Neural crest cell (in vitro differentiated cells): Measurements from ENCODE around the gene ADGRV1. TPM values are rescaled to one million over a fixed set of nuclear protein-coding genes. Genes with fewer than 3 reads are reported as not detected.
A peak's percentile ranks its signal among the peaks of the same experiment; 100 is the strongest.

Experiments
- DNase-seq: peaks from one replicate; pipeline ENCODE4 v3.0.0; 2021; ENCODE audit warnings: low read depth, mixed read lengths, low spot score
- H3K27ac Mint-ChIP-seq: one replicate; pipeline ENCODE4 v1.8.0; 2021; ENCODE audit warnings: mild to moderate bottlenecking, mixed read lengths; ENCODE audit not compliant: unreplicated experiment
- H3K27me3 Mint-ChIP-seq: 2 replicates; pipeline ENCODE4 v1.8.0; 2021; ENCODE audit warnings: low read depth, mild to moderate bottlenecking, mixed read lengths
- H3K36me3 Mint-ChIP-seq: 2 replicates; pipeline ENCODE4 v1.8.0; 2021; ENCODE audit warnings: low read depth, mild to moderate bottlenecking, mixed read lengths
- H3K4me1 Mint-ChIP-seq: 2 replicates; pipeline ENCODE4 v1.8.0; 2021; ENCODE audit warnings: mixed read lengths
- H3K4me3 Mint-ChIP-seq: one replicate; pipeline ENCODE4 v1.8.0; 2021; ENCODE audit warnings: mild to moderate bottlenecking, mixed read lengths
- H3K9me3 Mint-ChIP-seq: 2 replicates; pipeline ENCODE4 v1.8.0; 2021; ENCODE audit warnings: mixed read lengths
- total RNA-seq: library from RNA; stranded (reverse); gene quantifications from 2 replicates; pipeline ENCODE4 v1.2.1, GENCODE V29; 2021
- TF ChIP-seq, protein P1 (sequence below): fragments of 200-600 bp; sonication (generic); conservative IDR thresholded peaks from 2 replicates; pipeline ENCODE4 v1.5.0; 2021; ENCODE audit warnings: antibody characterized with exemption, mild to moderate bottlenecking

Gene ADGRV1
- total RNA-seq, 1 donor from 2014 or later = 43.4 TPM

DNA sequence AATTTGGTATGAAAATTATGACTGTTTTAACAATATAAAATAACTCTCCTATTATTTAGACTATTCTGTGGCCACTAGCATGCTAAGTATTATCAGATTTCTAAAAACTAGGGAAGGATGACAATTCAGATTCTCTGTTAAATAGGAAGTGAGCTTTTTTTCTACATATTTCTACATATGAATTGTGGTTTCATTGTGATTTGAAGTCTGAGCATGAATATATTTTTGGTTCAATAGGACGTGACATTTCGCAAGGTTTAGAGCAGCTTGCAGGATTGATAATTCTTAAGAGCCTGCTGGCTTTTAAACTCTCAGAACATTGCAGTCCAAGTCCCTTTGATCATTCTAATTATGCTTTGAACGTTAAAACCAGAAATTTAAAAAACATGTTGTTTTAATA is 82.9 kb downstream of the ADGRV1 start:
- no peak overlapping the region for H3K27ac Mint-ChIP-seq

DNA sequence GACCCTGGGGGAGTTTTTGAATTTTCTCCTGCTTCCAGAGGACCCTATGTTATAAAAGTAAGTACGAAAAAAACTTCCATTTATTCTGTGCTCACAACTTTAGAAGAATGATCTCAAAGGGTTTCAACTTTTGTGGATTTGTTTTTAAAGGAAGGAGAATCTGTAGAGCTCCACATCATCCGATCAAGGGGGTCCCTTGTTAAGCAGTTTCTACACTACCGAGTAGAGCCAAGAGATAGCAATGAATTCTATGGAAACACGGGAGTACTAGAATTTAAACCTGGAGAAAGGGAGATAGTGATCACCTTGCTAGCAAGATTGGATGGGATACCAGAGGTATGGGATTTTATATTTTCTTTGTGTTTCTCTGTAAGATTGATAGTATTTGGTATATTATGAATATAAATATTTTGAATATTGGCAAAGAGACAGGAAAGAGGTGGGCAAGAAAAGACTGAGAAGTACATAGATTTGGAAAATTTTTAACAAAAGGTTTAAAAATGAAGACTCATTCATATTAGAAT is 84.2 kb downstream of the ADGRV1 start:
- Mint-ChIP-seq H3K9me3 (peaks cover 2% of the 10 kb centered on the region), H3K27ac (no peak overlapping the region), H3K4me1 (peaks cover 43% of the 10 kb centered on the region), H3K36me3 (peaks cover 9% of the 10 kb centered on the region), H3K4me3 (no peak overlapping the region), H3K27me3 (no peaks in the 10 kb centered on the region)
- TF ChIP-seq, protein P1, sequence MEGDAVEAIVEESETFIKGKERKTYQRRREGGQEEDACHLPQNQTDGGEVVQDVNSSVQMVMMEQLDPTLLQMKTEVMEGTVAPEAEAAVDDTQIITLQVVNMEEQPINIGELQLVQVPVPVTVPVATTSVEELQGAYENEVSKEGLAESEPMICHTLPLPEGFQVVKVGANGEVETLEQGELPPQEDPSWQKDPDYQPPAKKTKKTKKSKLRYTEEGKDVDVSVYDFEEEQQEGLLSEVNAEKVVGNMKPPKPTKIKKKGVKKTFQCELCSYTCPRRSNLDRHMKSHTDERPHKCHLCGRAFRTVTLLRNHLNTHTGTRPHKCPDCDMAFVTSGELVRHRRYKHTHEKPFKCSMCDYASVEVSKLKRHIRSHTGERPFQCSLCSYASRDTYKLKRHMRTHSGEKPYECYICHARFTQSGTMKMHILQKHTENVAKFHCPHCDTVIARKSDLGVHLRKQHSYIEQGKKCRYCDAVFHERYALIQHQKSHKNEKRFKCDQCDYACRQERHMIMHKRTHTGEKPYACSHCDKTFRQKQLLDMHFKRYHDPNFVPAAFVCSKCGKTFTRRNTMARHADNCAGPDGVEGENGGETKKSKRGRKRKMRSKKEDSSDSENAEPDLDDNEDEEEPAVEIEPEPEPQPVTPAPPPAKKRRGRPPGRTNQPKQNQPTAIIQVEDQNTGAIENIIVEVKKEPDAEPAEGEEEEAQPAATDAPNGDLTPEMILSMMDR = no peak
- no peak for DNase-seq

More for the DNA sequence above, 82.9 kb downstream of the ADGRV1 start:
- Mint-ChIP-seq H3K36me3 (peaks cover 3% of the 10 kb centered on the region), H3K4me1 (peaks cover 46% of the 10 kb centered on the region), H3K4me3 (no peak overlapping the region), H3K9me3 (peaks cover 2% of the 10 kb centered on the region), H3K27me3 (no peaks in the 10 kb centered on the region)
- no peak for DNase-seq
- TF ChIP-seq, protein P1 = no peak

DNA sequence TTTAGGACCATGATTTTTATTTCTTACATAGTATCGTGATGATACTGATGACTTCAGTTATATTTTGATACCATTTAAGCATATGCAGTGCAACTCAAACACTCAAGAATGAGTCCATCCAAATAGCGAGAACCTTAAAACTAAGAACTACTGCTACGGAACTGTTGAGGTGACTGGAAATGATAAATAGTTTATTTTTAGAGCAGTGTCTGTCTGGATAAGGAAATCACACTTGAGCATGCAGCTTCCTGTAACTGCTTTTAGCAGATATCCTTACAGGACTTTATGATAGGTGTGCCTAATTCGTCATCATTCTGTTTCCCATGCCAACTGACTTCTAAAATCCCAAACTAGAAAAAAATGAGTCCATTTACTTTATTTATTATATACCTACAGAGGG is 85.5 kb downstream of the ADGRV1 start:
- TF ChIP-seq, protein P1 = no peak
- H3K27ac Mint-ChIP-seq = no peak overlapping the region
- H3K4me3 Mint-ChIP-seq = no peak overlapping the region
- peaks cover 34% of the 10 kb centered on the region for H3K4me1 Mint-ChIP-seq
- H3K27me3 Mint-ChIP-seq = no peaks in the 10 kb centered on the region
- H3K9me3 Mint-ChIP-seq = peaks cover 2% of the 10 kb centered on the region
- H3K36me3 Mint-ChIP-seq = peaks cover 11% of the 10 kb centered on the region
- DNase-seq = no peak

DNA sequence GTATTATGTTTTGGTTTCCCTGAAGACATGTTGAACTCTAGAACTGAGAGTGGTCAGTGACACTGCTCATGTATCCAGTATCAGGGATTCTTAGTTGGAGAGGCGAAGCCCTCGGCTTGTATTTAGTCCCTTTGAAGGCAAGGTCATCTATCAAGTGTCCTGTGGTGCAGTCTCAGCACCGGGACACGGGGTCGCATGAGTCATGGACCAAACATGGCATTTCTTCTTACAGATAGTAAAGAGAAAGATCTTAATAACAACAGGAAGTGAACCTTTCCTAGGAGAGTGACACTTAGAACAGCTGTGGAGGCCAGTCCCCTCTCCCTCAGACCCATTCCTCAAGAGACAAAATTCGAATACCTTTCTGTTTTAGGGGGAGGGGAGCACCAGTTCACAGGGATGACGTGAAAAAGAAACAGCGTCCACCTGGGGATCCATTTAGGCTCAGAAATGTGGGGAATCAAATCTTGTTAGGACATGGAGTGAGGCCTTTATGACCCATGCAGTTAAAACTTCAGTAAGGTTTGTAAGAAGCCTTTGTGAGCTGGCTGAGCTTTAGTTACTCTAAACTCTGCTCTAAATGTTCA is 86.5 kb downstream of the ADGRV1 start:
- Mint-ChIP-seq H3K4me1 (peaks cover 27% of the 10 kb centered on the region), H3K4me3 (no peak overlapping the region)
- no peak for DNase-seq

DNA sequence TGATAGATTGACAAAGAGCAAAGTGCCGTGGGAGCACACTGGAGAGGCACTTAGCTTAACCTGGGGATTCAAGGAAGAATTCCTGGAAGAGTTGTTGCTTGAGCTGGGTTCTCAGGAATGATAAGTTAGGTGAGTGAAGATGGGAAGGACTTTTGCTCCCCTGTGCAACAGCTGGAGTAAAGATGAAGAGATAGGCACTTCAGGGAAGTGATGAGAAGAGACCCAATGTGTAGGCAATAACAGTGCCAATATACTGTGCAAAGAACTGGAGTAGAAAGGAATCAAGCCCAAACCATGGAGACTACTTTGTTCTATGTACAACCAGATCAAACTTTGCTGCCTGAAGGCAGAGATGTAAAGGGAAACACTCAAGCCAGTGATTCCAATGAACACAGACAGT is 92.2 kb downstream of the ADGRV1 start:
- Mint-ChIP-seq H3K9me3 (no peaks in the 10 kb centered on the region), H3K27me3 (no peaks in the 10 kb centered on the region), H3K4me3 (no peak overlapping the region), H3K36me3 (peaks cover 20% of the 10 kb centered on the region), H3K27ac (peak overlapping the region; percentile 1), H3K4me1 (peaks cover 4% of the 10 kb centered on the region)
- DNase-seq = no peak
- TF ChIP-seq, protein P1 = no peak

More for the DNA sequence above, 86.5 kb downstream of the ADGRV1 start:
- TF ChIP-seq, protein P1 = no peak
- peaks cover 11% of the 10 kb centered on the region for H3K36me3 Mint-ChIP-seq
- peaks cover 2% of the 10 kb centered on the region for H3K9me3 Mint-ChIP-seq
- no peak overlapping the region for H3K27ac Mint-ChIP-seq
- H3K27me3 Mint-ChIP-seq = no peaks in the 10 kb centered on the region
